ENCODE data around the gene FBXO31.

The FBXO31 gene

GRCh38 chr16:87339086-87339723 lies 44.4 kb downstream of the FBXO31 start:
- no peak overlapping the region for H3K4me3 ChIP-seq (ENCODE audit: control insufficient read depth in 1 of 7, extremely low read depth in 1 of 7, insufficient read depth in 4 of 7, low read depth in 2 of 7, low read length in 6 of 7)
- POLR2A ChIA-PET: no interaction called here
- peaks cover 5 to 50% (median 34%) of the 10 kb centered on the region in 4 experiments for H3K36me3 ChIP-seq (ENCODE audit: control insufficient read depth in 4 of 4, insufficient read depth in 4 of 4, low read length in 3 of 4)
- H3K27me3 ChIP-seq (replicated peaks in 2 of 5; ENCODE audit: control insufficient read depth in 4 of 5, insufficient read depth in 5 of 5, low read length in 4 of 5): no peaks in the 10 kb centered on the region
- CTCF ChIA-PET: interaction anchor here (1.4 kb wide), 1 partner anchor 25 kb away, joined by 5 read pairs; no protein-coding TSS in a partner anchor
- peaks cover 6 to 35% (median 26%) of the 10 kb centered on the region in 4 experiments for H3K4me1 ChIP-seq (ENCODE audit: control extremely low read depth in 1 of 4, control insufficient read depth in 4 of 4, insufficient read depth in 4 of 4, low read length in 3 of 4)
- no peak for DNase-seq
- H3K27ac ChIP-seq (ENCODE audit: insufficient read depth in 1 of 2, low read depth in 1 of 2, low read length in 2 of 2, poor library complexity in 1 of 2, severe bottlenecking in 2 of 2): no peak overlapping the region
- H3K9me3 ChIP-seq (ENCODE audit: control extremely low read depth in 1 of 5, control insufficient read depth in 4 of 5, insufficient read depth in 2 of 5, low read depth in 1 of 5, low read length in 4 of 5): no peaks in the 10 kb centered on the region
- 98% methylated on average over 12 of the region's 17 CpGs for WGBS (ENCODE audit: insufficient coverage)

- H3K9me3 ChIP-seq (ENCODE audit: control extremely low read depth in 1 of 5, control insufficient read depth in 4 of 5, insufficient read depth in 2 of 5, low read depth in 1 of 5, low read length in 4 of 5): no peaks in the 10 kb centered on the region
- H3K27me3 ChIP-seq (replicated peaks in 2 of 5; ENCODE audit: control insufficient read depth in 4 of 5, insufficient read depth in 5 of 5, low read length in 4 of 5): no peaks in the 10 kb centered on the region
- CTCF ChIA-PET: no interaction called here
- POLR2A ChIA-PET: no interaction called here
- DNase-seq: no peak
- 92% methylated on average over 15 of the region's 18 CpGs for WGBS (ENCODE audit: insufficient coverage)
- H3K4me1 ChIP-seq (ENCODE audit: control extremely low read depth in 1 of 4, control insufficient read depth in 4 of 4, insufficient read depth in 4 of 4, low read length in 3 of 4): peaks cover 6 to 35% (median 26%) of the 10 kb centered on the region in 4 experiments
- H3K27ac ChIP-seq (ENCODE audit: insufficient read depth in 1 of 2, low read depth in 1 of 2, low read length in 2 of 2, poor library complexity in 1 of 2, severe bottlenecking in 2 of 2): no peak overlapping the region
- peaks cover 7 to 50% (median 37%) of the 10 kb centered on the region in 4 experiments for H3K36me3 ChIP-seq (ENCODE audit: control insufficient read depth in 4 of 4, insufficient read depth in 4 of 4, low read length in 3 of 4)
- no peak overlapping the region for H3K4me3 ChIP-seq (ENCODE audit: control insufficient read depth in 1 of 7, extremely low read depth in 1 of 7, insufficient read depth in 4 of 7, low read depth in 2 of 7, low read length in 6 of 7)
These were observed 45.3 kb downstream of the FBXO31 start for GRCh38 chr16:87338155-87338765.

- 0% methylated on average over 12 of the region's 16 CpGs for WGBS (ENCODE audit: insufficient coverage)
- DNase-seq: peak; percentile 52 to 80 (median 78)
- no peaks in the 10 kb centered on the region for H3K9me3 ChIP-seq (ENCODE audit: control extremely low read depth in 1 of 5, control insufficient read depth in 4 of 5, insufficient read depth in 2 of 5, low read depth in 1 of 5, low read length in 4 of 5)
- ChIA-PET CTCF (interaction anchor here (1.1 to 2.2 kb wide), 2 partner anchors 13 to 19 kb away, joined by 3 to 7 read pairs; no protein-coding TSS in a partner anchor), POLR2A (no interaction called here)
- H3K4me1 ChIP-seq (ENCODE audit: control extremely low read depth in 1 of 4, control insufficient read depth in 4 of 4, insufficient read depth in 4 of 4, low read length in 3 of 4): peaks cover 6 to 35% (median 26%) of the 10 kb centered on the region in 4 experiments
- peak overlapping the region in 2 of 7 experiments; percentile 6 to 45 for H3K4me3 ChIP-seq (ENCODE audit: control insufficient read depth in 1 of 7, extremely low read depth in 1 of 7, insufficient read depth in 4 of 7, low read depth in 2 of 7, low read length in 6 of 7)
- peaks cover 7 to 49% (median 32%) of the 10 kb centered on the region in 4 experiments for H3K36me3 ChIP-seq (ENCODE audit: control insufficient read depth in 4 of 4, insufficient read depth in 4 of 4, low read length in 3 of 4)
- H3K27ac ChIP-seq (ENCODE audit: insufficient read depth in 1 of 2, low read depth in 1 of 2, low read length in 2 of 2, poor library complexity in 1 of 2, severe bottlenecking in 2 of 2): no peak overlapping the region
- no peaks in the 10 kb centered on the region for H3K27me3 ChIP-seq (replicated peaks in 2 of 5; ENCODE audit: control insufficient read depth in 4 of 5, insufficient read depth in 5 of 5, low read length in 4 of 5)
These were observed 46.3 kb downstream of the FBXO31 start for GRCh38 chr16:87337262-87337771.

- Histone ChIP-seq H3K9me3 (ENCODE audit: control extremely low read depth in 1 of 5, control insufficient read depth in 4 of 5, insufficient read depth in 2 of 5, low read depth in 1 of 5, low read length in 4 of 5) (no peaks in the 10 kb centered on the region), H3K36me3 (ENCODE audit: control insufficient read depth in 4 of 4, insufficient read depth in 4 of 4, low read length in 3 of 4) (peaks cover 7 to 48% (median 29%) of the 10 kb centered on the region in 4 experiments)
- 97% methylated on average over 8 of the region's 19 CpGs for WGBS (ENCODE audit: insufficient coverage)
These were observed 46.9 kb downstream of the FBXO31 start for GRCh38 chr16:87336434-87337240.

GRCh38 chr16:87335625-87336433 lies 47.7 kb downstream of the FBXO31 start:
- no peak overlapping the region for H3K4me3 ChIP-seq (ENCODE audit: control insufficient read depth in 1 of 7, extremely low read depth in 1 of 7, insufficient read depth in 4 of 7, low read depth in 2 of 7, low read length in 6 of 7)
- CTCF ChIA-PET: interaction anchor here (1.2 to 2.2 kb wide), 2 partner anchors 11 to 58 kb away, joined by 7 to 8 read pairs; no protein-coding TSS in a partner anchor
- no peaks in the 10 kb centered on the region for H3K9me3 ChIP-seq (ENCODE audit: control extremely low read depth in 1 of 5, control insufficient read depth in 4 of 5, insufficient read depth in 2 of 5, low read depth in 1 of 5, low read length in 4 of 5)
- H3K27ac ChIP-seq (ENCODE audit: insufficient read depth in 1 of 2, low read depth in 1 of 2, low read length in 2 of 2, poor library complexity in 1 of 2, severe bottlenecking in 2 of 2): no peak overlapping the region
- H3K27me3 ChIP-seq (replicated peaks in 2 of 5; ENCODE audit: control insufficient read depth in 4 of 5, insufficient read depth in 5 of 5, low read length in 4 of 5): no peaks in the 10 kb centered on the region
- POLR2A ChIA-PET: no interaction called here
- 74% methylated on average over 14 of the region's 19 CpGs for WGBS (ENCODE audit: insufficient coverage)
- peak in 2 of 3 donors; percentile 21 to 24 for DNase-seq
- H3K4me1 ChIP-seq (ENCODE audit: control extremely low read depth in 1 of 4, control insufficient read depth in 4 of 4, insufficient read depth in 4 of 4, low read length in 3 of 4): peaks cover 6 to 35% (median 26%) of the 10 kb centered on the region in 4 experiments
- peaks cover 7 to 55% (median 32%) of the 10 kb centered on the region in 4 experiments for H3K36me3 ChIP-seq (ENCODE audit: control insufficient read depth in 4 of 4, insufficient read depth in 4 of 4, low read length in 3 of 4)

More at GRCh38 chr16:87336434-87337240, 46.9 kb downstream of the FBXO31 start:
- Histone ChIP-seq H3K27me3 (replicated peaks in 2 of 5; ENCODE audit: control insufficient read depth in 4 of 5, insufficient read depth in 5 of 5, low read length in 4 of 5) (no peaks in the 10 kb centered on the region), H3K4me1 (ENCODE audit: control extremely low read depth in 1 of 4, control insufficient read depth in 4 of 4, insufficient read depth in 4 of 4, low read length in 3 of 4) (peaks cover 6 to 35% (median 26%) of the 10 kb centered on the region in 4 experiments), H3K4me3 (ENCODE audit: control insufficient read depth in 1 of 7, extremely low read depth in 1 of 7, insufficient read depth in 4 of 7, low read depth in 2 of 7, low read length in 6 of 7) (peak overlapping the region in 1 of 7 experiments; percentile 45), H3K27ac (ENCODE audit: insufficient read depth in 1 of 2, low read depth in 1 of 2, low read length in 2 of 2, poor library complexity in 1 of 2, severe bottlenecking in 2 of 2) (no peak overlapping the region)
- POLR2A ChIA-PET: no interaction called here
- CTCF ChIA-PET: interaction anchor here (1.1 to 2.2 kb wide), 2 partner anchors 12 to 19 kb away, joined by 3 to 7 read pairs; no protein-coding TSS in a partner anchor
- peak; percentile 21 to 60 (median 48) for DNase-seq

Measured in common myeloid progenitor, CD34-positive (primary cell).